Measurements from ENCODE around the gene AMDHD1.

AMDHD1 gene

DNA sequence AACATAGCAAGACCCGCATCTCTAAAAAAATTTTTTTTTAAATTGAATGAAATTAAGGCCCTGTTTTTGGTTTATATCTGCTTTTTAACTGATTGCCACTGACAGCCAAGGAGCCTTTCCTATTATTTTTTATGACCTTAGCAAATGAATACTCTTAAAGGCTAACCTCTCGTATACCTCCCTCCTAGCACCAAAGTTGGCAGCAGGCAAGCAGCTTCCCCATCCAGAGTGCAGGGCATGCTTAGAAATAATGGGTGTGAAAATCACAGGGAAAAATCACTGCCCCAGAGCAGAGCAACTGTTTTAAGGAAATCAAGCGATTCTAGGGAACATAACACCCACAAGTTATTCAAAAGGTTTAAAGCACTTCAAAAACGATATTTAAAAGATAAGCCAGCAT lies 32.4 kb downstream of the AMDHD1 start:
- H3K4me3 ChIP-seq (ENCODE audit: low read depth, low read length), result no peak overlapping the region
- no peak for TF ChIP-seq CTCF (IDR thresholded peaks at IDR 0.05; ENCODE audit: borderline replicate concordance, insufficient read depth, low read depth, low read length)

DNA sequence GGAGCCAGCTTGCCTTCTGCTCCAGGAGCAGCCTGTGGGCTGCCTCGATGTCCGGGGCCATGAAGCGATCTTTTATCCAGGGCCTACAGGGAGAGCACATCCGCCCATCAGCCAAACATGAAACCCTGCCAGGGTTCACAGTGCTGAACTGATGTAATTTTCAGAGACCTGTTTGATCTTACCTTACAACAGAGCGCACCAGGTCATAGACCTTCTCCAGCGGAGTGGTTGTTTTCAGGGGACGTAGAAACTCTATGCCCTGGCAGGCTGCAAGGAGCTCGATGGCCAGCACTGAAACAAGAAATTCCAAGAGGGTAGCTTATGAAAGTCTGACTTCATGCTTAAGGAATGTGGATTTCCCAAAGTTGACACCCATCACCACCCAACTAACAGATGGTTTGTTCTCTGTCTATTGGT lies 33.3 kb downstream of the AMDHD1 start:
- no peak for TF ChIP-seq CTCF (IDR thresholded peaks at IDR 0.05; ENCODE audit: borderline replicate concordance, insufficient read depth, low read depth, low read length)
- no peak overlapping the region for H3K4me3 ChIP-seq (ENCODE audit: low read depth, low read length)

GRCh38 chr12:95977764-95978305 lies 34.7 kb downstream of the AMDHD1 start:
- no peak for TF ChIP-seq CTCF (IDR thresholded peaks at IDR 0.05; ENCODE audit: borderline replicate concordance, insufficient read depth, low read depth, low read length)
- H3K4me3 ChIP-seq (ENCODE audit: low read depth, low read length), result no peak overlapping the region

DNA sequence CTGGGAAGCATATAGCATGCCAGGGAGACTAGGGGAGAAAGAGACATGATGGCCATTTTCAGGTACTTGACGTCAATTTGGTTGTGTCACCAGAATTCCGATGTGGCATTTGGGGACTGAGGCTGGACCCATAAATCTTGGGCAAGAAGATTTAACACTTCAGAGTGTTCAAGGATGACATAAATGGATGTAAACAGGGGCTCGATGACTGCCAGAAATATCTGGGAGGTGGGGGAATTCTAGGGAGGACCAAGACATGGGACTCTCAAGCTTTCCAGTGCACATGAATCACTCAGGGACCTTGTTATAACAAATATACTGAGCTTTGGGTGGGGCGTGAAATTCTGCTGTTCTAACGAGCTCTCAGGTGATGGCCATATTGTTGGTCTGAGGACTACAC lies 35.2 kb downstream of the AMDHD1 start:
- H3K4me3 ChIP-seq (ENCODE audit: low read depth, low read length), result no peak overlapping the region
- TF ChIP-seq CTCF (IDR thresholded peaks at IDR 0.05; ENCODE audit: borderline replicate concordance, insufficient read depth, low read depth, low read length), result no peak

- no peak overlapping the region for H3K4me3 ChIP-seq (ENCODE audit: low read depth, low read length)
- TF ChIP-seq CTCF (IDR thresholded peaks at IDR 0.05; ENCODE audit: borderline replicate concordance, insufficient read depth, low read depth, low read length), result no peak
These were observed 35.6 kb downstream of the AMDHD1 start for GRCh38 chr12:95978774-95979173.

DNA sequence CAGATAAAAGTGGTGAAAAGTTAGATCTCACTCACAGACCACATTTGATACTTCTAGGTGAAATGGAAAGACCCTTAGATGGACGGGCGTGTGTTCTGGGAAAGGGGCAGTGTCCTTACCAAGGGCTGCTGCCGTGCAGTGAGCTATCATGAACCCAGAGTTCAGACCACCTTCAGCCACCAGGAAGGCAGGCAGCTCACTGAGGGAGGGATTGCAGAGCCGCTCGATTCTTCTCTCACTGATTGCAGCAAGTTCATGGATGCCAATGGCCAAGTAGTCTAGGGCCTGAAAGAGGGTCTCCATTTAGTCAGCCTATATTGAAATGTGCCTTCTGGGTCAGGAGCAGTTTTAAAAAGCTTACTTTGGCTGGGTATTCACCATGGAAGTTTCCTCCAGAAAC lies 37.3 kb downstream of the AMDHD1 start:
- TF ChIP-seq CTCF (IDR thresholded peaks at IDR 0.05; ENCODE audit: borderline replicate concordance, insufficient read depth, low read depth, low read length), result no peak
- H3K4me3 ChIP-seq (ENCODE audit: low read depth, low read length), result no peak overlapping the region

- TF ChIP-seq CTCF (IDR thresholded peaks at IDR 0.05; ENCODE audit: borderline replicate concordance, insufficient read depth, low read depth, low read length), result no peak
- no peak overlapping the region for H3K4me3 ChIP-seq (ENCODE audit: low read depth, low read length)
These were observed 39.5 kb downstream of the AMDHD1 start for GRCh38 chr12:95982602-95983001.

Data from GM12875 (cell line).